H1 (cell line): ENCODE measurements around the gene ELMO1.

ENCODE experiments used
- BRCA1 ChIP-seq: IDR thresholded peaks from 2 replicates; pipeline ENCODE4 v1.6.1; 2012; ENCODE audit warnings: low read depth, low read length, improper control_type of control experiment
- FOSL1 ChIP-seq: IDR thresholded peaks from 2 replicates; pipeline ENCODE4 v1.6.1; 2011; ENCODE audit warnings: mild to moderate bottlenecking, low read depth, low read length, moderate library complexity; ENCODE audit not compliant: insufficient read depth
- HDAC6 ChIP-seq: IDR thresholded peaks from one replicate; pipeline ENCODE4 v1.7.1; 2012; ENCODE audit warnings: low read depth, mild to moderate bottlenecking, inconsistent platforms, low read length, moderate library complexity
- MAX ChIP-seq: IDR thresholded peaks from 2 replicates; pipeline ENCODE4 v1.6.1; 2012; ENCODE audit warnings: inconsistent platforms
- ZNF274 ChIP-seq: IDR thresholded peaks from 2 replicates; pipeline ENCODE4 v1.7.0; 2012; ENCODE audit warnings: low read length, borderline replicate concordance; ENCODE audit errors: extremely low read depth
- TF ChIP-seq, protein P1 (sequence below), 3 experiments: IDR thresholded peaks; 1 replicate in 2 of 3; 2 replicates in 1 of 3; pipeline versions ENCODE4 v1.5.1 to v1.6.1; 2011; ENCODE audit warnings: low read length in 3 of 3, mild to moderate bottlenecking in 3 of 3, inconsistent platforms in 2 of 3, low read depth in 1 of 3, moderate library complexity in 1 of 3; ENCODE audit not compliant: insufficient read depth in 1 of 3; ENCODE audit errors: control extremely low read depth in 1 of 3

DNA sequence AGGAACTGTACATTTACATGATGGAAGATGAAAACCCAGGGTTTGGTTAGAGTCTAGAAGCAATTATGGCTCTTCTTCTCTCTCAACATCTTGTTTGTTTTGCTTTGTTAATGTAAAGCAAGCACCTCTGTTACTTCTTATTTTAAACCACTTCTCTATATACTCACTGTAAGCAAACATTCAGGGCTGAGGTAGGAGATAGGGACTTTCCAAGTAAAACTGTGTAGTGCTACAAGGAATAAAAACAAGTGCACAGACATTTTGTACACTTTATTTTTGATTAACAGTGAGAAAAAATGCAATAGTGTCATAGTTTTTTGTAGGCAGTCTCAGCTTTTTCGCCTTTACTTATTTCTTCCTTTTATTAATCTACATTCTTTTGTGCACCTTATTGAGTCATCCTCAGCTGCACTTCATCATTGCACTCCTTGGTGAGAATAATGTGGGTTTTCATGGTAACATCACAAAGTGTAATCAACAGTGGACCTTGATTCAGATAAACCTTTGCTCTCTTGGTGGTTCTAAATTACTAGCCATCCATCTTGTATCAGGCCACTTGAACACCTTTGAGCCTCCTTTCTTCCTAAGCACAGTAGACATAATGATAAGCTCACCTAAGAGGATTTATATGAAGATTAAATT is 52.9 kb downstream of the ELMO1 start:
- TF ChIP-seq, protein P1, sequence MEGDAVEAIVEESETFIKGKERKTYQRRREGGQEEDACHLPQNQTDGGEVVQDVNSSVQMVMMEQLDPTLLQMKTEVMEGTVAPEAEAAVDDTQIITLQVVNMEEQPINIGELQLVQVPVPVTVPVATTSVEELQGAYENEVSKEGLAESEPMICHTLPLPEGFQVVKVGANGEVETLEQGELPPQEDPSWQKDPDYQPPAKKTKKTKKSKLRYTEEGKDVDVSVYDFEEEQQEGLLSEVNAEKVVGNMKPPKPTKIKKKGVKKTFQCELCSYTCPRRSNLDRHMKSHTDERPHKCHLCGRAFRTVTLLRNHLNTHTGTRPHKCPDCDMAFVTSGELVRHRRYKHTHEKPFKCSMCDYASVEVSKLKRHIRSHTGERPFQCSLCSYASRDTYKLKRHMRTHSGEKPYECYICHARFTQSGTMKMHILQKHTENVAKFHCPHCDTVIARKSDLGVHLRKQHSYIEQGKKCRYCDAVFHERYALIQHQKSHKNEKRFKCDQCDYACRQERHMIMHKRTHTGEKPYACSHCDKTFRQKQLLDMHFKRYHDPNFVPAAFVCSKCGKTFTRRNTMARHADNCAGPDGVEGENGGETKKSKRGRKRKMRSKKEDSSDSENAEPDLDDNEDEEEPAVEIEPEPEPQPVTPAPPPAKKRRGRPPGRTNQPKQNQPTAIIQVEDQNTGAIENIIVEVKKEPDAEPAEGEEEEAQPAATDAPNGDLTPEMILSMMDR (IDR thresholded peaks at IDR 0.05; ENCODE audit: control extremely low read depth in 1 of 3, insufficient read depth in 1 of 3, low read depth in 1 of 3, low read length in 3 of 3), result no peak
- no peak for TF ChIP-seq ZNF274
- no peak for TF ChIP-seq BRCA1
- no peak for TF ChIP-seq MAX
- no peak for TF ChIP-seq HDAC6
- no peak for TF ChIP-seq FOSL1
